Nucleus accumbens (tissue), 56 donors: ENCODE results near the gene CCDC24.
A peak's percentile ranks its signal among the peaks of the same experiment; 100 is the strongest.

Experiments
- DNase-seq, 56 donors: peaks; one replicate each; lab custom pipeline; 2025; lab: John Stamatoyannopoulos, UW

Gene CCDC24

DNA sequence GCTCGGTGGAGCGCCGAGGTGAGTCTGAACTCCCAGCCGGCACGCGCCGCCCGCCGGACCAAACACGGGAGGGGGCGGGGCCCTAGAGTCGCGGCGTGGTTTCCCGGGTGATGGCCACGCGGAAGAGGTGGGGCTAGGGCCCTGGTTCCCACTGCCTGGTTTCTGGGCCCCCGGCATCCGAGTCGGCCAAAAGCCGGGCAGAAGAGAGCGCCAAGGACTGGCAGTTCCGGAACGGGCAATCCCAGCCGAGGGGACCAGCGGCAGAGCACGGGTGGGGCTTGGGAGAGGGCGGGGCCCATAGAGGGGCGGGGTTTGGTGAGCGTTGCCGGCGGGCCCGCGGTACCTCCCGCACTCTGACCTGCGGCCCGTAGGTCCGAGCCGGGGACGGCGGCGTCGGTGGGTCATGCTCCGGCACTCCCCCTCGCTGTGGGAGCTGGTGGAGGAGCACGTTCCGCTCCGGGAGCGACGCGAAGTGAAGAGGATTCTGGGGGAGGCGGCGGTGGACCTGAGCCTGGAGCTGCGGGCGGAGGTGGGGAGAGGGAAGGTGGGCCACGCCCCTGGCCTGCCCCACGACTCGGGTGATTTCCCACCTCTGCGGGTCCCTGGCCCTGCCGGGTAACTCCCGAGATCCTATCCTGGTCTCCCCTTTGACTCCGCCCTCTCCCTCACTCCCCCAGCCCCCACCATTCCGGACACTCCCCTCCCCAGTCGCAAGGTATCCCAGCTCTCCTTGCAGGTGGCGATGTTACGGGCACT, at the start of gene CCDC24:
TSS of gene CCDC24 (plus strand) at position 124 of the 756 bp plus-strand sequence. CDS start at position 404, 280 bp downstream.
- peak in 51 of 56 donors; percentile 20 to 87 (median 69) for DNase-seq

DNA sequence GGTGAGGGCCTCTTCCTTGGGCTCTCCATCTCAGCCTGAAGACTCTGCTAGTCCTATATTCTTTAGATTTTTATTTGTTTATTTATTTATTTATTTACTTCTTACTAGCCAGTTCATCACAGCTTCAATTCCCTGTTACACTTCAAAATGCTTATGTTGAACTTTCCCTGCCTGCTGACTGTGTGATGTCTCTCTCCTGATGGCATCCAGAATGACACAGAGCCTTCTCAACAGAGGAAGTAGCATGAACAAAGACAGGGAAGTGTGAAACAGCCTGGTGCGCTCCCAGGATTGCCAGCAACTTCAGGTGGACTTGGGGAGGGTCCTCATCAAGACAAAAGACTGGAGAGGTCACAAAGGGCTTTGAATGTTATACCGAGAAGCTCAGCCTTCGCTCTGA, 49.0 kb upstream of the CCDC24 start:
- DNase-seq = no peak

DNA sequence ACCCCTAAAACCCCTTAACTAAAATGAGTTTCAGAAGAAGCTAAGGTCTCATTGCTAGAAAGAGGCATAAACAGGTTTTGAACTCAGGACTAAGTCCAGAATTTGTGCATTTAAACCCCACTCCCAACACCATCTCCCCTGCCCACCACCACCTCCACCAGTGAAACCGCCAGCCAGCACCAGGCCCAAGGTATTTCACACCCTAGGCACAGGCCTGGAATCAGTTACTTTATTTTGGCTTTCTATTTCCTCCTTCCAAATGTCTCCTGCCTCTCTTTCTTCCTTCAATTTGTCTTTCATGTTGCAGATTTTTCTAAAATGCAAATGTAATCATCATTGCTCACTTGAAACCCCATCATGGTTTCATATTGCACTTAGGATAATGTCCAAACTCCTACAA, 46.5 kb upstream of the CCDC24 start:
- DNase-seq = no peak

DNA sequence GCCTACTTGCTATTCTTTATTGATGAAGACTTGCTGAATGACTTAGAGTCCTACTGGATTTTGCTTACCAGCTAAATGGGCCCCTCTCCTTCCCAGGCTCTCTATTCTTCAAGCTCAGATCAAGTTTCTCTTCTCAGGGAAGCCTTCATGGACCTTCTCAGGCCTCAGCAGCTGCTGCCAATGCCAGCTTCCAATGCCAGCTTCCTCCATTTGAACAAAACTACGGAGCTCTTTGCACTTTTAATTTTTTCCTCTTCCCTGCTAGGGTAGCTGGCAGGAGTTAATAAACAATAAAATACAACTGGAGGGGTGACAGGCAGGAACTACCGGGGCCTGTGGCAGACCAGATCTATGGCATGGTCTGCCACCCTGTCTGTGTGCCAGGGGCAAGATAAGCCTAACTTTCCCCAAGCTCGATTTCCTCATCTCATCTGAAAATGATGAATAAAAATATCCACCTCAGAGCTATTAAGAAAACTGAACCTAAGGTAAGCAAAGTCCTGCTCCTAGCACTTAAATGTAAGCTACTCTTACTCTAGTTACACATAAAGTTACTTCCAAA, 45.6 kb upstream of the CCDC24 start:
- no peak for DNase-seq

DNA sequence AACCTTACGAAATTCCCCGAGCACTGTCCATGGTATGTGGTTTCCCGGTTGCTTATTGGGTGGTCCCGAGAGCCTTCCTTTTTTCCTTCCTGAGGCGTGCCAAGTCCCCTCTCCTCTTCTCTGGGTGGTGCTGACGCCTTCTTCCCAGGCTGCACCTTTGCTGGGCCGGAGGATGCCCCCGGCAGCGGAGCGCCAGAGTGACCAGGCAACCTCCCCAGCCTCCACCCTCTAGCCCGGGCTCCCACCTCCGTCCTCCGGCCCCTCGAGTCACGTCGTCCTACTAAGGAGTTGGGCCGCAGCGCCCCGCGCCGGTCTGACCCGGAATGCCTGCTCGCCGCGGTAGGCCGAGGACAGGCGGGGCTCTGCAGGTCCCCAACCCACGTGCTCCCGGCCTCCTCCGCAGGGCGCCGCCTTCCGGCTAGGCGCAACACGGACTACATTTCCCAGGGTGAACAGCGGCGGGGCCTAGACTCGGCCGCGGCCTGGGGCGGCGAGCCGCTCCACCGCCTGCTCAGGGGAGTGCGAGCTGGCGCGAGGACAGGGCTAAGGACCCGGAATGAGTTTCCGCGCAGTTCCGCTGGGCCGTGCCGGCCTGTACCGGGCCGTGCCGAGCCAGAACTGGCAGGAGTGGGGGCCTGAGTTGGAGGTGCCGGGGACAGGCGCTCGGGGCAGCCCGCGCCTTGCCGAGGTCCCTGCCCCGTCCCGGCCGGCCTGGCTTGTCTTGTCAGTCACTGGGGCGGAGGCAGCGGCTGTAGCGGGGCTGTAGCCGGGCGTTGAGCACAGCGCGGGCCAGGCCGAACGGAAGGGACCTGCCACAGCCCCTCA, 45.0 kb upstream of the CCDC24 start, which contains the start of gene IPO13:
TSS of gene IPO13 (plus strand) at position 715 of the 825 bp plus-strand sequence. CDS start 651 bp downstream, outside the sequence.
- peak; percentile 84 to 98 (median 95) for DNase-seq

DNA sequence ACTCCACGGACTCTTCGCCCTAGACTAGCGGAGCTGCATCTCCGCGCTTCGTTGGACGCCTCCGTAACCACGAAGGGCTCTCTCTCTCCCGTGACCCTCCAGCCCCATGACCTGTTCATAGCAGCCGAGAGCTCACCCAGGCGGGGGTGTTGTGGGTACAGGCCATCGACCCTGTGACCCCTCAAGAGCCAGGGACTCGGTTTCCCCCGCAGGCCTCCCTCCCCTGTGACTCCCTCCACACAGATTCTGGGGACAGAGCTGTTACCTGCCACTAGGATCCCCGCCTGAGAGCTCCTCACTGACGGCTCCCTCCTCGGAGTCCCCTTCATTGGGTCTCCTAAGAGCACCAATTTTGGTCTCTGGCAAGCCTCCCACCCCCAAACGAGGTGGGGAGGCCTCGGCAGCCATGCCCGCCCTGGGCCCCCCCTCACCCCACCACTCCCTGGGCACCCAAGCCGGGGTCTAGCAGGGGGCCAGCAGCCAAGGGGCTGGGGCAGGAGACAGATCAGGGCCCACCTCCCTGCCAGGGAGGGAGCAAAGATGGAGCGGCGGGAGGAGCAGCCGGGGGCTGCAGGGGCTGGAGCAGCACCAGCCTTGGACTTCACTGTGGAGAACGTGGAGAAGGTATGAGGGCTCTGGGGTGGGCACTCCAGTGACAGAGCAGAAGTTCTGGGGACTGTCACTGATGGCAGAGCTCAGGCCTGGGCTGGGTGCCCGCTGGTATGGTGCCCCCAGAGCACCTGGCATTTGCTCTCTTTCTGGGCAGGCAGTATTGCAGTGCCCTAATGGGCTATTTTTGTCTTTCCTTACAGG, 44.1 kb upstream of the CCDC24 start:
- peak in 8 of 56 donors; percentile 20 to 55 (median 28) for DNase-seq

DNA sequence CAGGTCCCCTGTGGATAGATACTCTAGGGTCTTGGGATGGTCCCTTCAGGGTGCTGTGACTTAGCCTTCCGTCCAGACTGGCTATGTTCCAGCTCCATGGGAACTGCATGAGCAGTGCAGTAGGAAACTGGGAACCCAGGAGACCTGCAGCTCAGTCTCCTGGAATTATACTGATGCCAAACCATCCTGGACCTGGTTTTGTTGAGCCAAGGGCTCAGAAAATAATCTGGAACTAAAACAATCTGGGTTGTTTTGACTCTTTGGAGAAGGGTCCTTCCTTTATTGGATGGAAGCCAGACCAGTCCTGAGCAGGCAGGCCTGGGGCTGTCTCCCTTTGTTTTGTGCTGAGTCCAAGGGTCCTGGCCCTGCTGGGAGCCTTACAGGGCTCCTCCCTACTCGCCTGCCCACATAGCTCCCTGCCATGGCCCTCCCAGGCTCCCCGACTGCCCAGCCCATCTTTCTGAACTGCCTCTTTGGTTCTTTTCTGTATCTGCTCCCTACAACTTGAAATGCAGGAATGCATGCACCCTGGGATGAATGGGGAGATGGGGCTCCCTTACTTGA, 43.4 kb upstream of the CCDC24 start:
- DNase-seq = peak in 2 of 56 donors; percentile 21 to 28

DNA sequence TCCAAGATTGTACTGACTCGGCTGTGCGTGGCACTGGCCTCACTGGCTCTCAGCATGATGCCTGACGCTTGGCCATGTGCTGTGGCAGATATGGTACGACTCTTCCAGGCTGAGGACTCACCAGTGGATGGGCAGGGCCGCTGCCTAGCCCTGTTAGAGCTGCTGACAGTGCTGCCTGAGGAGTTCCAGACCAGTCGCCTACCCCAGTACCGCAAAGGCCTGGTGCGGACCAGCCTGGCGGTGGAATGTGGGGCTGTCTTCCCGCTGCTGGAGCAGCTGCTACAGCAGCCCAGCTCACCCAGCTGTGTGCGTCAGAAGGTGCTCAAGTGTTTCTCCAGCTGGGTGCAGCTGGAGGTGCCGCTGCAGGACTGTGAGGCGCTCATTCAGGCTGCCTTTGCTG, 41.7 kb upstream of the CCDC24 start:
- peak in 3 of 56 donors; percentile 13 to 27 (median 21) for DNase-seq

DNA sequence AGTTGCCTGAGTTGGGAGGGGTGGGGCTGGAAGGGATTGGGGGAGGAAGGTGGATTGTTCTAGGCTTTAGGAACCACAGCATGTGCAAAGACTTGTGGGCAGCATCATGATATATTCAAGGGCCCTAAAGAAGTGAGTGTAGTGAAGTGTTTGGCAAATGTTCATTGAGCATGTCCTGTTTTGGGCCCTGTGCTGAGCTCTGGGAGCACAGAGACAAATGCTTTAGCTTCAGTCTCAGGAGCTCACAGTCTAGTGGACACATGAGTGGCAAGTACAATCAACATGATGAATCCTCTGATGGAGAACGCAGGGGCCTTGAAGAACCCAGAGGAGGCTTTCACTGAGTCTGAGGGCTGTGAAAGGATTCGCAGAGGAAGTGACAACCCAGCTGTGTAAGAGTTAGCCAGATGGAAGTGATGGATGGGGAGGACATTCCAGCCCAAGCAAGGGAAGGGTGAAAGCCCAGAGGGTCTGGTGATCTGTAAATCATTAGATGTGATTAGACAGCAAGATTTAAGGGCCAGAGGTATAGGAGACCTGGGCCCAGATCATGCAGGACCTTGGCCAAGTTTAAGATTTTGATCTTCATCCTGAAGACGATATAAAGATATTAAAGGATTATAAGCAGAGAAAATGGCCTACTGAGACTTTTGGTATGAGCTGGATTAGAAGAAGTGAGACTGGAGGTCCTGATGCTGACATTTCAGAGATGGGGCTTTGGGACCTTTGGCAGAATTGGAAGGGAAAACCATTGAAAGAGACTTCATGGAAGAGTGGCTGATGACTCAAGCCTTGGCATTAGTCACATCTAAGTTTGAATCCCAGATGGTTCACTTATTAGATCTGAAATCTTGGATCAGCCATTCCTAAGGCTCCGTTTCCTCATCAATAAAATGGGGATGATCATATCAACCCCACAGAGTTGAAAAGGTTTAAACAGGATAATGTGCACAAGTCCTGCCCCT, 40.1 kb upstream of the CCDC24 start:
- DNase-seq = no peak

DNA sequence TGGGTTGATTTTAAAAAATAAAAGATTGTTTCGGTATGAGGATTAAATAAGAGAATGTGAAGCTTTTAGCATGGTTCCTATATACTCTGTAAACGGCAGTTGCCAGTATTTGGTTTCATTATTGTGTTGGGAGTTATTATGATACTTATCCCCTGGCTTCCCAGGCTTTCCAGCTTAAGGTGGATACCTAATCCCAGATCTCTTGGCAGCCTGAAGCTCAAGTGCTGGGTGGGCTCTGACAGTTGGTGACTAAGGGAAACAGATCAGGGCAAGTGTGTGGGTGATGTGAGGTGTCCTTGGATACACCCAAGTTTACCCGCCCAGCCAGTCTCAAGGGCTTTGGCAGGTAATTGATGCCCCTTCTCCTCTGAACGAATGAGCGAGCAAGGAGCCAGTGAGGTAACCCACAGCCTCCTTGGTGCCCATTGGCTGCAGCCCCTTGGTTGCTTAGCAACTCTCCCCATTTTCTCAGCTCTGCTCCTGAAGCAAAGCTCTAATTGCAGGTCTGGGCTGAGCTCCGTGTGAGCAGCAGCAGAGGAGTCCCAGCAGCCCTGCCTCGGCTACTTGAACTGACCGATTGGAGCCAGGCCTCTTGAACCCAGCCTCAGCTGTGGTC, 38.6 kb upstream of the CCDC24 start:
- peak in 32 of 56 donors; percentile 15 to 72 (median 38) for DNase-seq

DNA sequence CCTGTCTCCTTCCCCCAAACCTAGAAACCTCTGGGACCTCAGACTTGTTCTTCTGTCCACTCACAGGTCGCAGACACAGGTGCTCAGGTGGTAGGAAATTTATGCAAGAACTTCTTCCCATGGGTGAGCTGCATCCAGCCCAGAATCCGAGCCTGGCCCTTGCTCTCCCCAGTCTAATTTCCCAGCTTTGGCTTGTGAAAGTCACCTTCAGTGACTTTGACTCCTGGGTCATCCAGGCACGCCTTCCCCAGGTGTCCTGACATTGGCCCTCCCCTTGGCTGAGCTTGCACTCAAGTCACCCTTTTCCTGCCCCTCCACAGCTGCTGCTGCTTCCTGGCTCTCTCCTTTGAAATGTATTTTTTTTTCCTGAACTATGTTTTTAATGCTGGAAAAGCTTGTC, 38.0 kb upstream of the CCDC24 start:
- peak in 1 of 56 donors; percentile 29 for DNase-seq

DNA sequence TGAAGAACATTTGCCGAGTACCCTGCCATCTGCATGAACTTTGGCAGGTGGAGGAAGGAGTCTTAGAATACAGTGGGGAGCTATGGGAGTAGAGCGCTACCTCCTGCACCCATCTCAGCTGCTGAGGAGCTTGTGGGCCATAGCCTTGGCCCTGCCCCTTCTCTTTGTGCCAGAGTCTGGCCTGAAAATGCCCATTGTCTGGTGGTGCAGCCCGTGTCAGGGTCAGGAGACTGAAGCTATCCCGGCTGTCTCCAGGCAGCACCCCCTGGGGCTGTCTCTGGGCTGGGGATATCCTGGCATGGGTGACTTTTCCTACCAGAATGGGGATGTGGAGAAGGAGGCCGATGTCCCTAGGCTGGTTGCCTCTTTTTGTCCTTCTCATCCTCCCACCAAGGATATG, 37.4 kb upstream of the CCDC24 start:
- peak in 52 of 56 donors; percentile 27 to 95 (median 80) for DNase-seq

DNA sequence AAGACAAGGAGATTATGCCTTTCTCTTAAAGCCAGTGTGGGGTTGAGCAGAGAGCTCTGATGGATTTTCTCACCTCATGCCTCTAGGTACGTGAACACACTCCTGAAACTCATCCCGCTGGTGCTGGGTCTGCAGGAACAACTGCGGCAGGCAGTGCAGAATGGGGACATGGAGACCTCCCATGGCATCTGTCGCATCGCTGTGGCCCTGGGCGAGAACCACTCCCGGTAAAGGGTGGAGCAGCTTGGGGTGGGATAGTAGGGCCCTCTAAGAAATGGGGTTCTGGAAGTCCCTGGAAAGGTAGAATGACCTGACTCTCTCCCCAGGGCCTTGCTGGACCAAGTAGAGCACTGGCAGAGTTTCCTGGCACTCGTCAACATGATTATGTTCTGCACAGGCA, 35.2 kb upstream of the CCDC24 start:
- DNase-seq = no peak

DNA sequence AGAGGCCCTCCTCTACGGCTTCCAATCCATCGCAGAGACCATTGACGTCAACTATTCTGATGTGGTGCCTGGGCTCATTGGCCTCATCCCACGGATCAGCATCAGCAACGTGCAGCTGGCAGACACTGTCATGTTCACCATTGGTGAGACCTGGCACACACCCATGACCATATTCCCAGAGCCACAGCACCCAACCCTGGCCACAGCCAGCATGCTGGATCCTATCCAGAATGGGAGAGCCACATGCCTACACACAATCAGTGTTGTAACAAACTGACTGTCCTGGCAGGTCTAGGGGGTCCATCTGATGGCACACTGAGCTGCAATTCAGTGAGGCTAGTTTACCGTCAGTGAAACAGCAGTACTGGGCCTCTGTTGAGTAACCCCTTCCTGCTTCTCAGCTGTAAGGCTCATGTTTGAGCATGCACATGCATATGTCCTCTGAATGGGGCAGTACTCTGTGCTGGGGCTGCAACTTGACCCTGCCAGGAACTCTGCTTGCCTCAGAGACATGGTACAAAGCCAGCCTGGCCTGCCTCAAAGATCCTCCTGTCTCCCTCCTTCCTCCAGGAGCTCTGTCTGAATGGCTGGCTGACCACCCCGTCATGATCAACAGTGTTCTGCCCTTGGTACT, 33.9 kb upstream of the CCDC24 start:
- DNase-seq = peak in 3 of 56 donors; percentile 16 to 21 (median 17)

DNA sequence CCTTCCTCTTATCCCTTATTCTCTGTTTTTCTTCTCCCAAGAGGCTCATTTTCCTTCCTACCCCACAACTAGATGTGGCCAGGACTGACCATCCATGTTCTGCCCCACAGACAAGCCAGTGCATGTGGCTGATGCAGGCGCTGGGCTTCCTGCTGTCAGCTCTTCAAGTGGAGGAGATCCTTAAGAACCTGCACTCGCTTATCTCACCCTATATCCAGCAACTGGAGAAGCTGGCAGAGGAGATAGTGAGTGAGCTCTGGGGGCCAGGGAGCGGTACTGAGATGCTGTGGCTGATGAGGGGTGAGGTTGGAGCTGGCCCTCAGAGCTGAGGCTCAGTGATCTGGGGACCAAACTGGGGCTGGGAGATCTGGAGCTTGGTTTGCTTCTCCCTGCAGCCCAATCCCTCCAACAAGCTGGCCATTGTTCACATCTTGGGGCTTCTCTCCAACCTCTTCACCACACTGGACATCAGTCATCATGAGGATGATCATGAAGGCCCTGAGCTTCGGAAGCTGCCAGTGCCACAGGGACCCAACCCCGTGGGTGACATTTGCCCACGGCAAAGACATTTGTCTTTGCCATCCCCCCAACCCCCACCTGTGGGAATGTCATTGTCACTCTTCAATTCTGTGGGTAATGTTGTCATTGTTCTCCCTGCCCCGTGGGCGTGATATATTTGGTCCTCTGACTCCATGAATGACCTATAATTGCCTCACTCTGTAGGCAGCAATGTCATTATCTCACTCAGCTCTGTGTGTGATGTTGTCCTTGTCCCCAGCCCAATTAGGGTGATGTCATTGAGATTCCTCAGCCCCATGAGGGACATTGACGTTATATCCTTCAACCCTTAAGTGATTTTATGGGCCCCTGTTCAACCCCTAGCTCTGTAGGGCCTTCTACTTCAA, 32.8 kb upstream of the CCDC24 start:
- DNase-seq = peak in 7 of 56 donors; percentile 9 to 30 (median 20)

DNA sequence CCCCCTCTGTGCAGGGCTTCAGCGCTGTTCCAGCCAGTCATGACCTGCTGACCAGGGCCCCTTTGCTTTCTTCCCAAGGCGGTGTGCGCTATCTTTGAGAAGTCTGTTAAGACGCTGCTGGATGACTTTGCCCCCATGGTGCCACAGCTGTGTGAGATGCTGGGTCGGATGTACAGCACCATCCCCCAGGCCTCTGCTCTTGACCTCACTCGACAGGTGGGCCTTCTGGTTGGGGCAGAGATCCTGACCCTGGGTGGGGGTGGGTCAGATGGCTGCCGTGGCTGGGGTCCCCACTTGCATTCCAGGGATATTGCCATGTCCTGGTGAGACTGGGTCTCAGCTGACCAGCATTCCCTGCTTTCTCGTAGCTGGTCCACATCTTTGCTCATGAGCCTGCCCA, 30.6 kb upstream of the CCDC24 start:
- DNase-seq = no peak

DNA sequence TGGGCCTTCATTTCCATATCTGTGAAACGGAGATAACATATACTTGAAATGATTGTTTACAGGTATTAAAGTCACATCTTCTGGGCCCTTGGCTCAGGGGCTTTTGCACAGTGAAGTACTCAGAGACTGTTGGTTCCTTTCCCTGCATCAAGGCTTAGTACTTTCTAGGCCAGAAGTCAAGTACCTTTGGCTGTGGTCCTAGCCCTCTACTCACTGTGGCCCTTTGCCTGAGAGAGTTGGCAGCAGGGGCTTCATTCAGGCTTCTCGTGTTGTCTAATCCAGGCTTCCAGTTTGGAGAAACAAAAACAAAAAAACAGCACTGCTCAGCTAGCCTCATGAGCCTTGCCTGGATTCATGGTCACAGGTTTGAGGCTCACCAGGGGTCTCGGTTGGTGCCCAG, 29.7 kb upstream of the CCDC24 start:
- DNase-seq = peak in 3 of 56 donors; percentile 15 to 27 (median 26)
